H9 (cell line): ENCODE measurements around the gene TECTB. TPM values are rescaled to one million over a fixed set of nuclear protein-coding genes. Genes with fewer than 3 reads are reported as not detected.

Source experiments
- DNase-seq: peaks from one replicate; pipeline ENCODE4 v3.0.0-alpha.2; 2017
- H2AFZ ChIP-seq: one replicate; pipeline ENCODE4 v1.6.1; 2013; ENCODE audit warnings: mild to moderate bottlenecking, low read length, control low read depth, moderate library complexity
- H2AK5ac ChIP-seq: 2 replicates; pipeline ENCODE4 v1.6.1; 2013; ENCODE audit warnings: low read length, control low read depth, mixed read lengths; ENCODE audit not compliant: insufficient read length
- H2BK120ac ChIP-seq: one replicate; pipeline ENCODE4 v1.6.1; 2013; ENCODE audit warnings: low read depth, mild to moderate bottlenecking, low read length, control low read depth, inconsistent platforms; ENCODE audit not compliant: poor library complexity, severe bottlenecking
- H2BK12ac ChIP-seq: 2 replicates; pipeline ENCODE4 v1.6.1; 2013; ENCODE audit warnings: low read length, control low read depth, mixed read lengths, low read depth; ENCODE audit not compliant: insufficient read length
- H2BK15ac ChIP-seq: 2 replicates; pipeline ENCODE4 v1.6.1; 2013; ENCODE audit warnings: low read depth, low read length, control low read depth
- H2BK20ac ChIP-seq: one replicate; pipeline ENCODE4 v1.6.1; 2013; ENCODE audit warnings: low read depth, mild to moderate bottlenecking, low read length, control low read depth, inconsistent platforms; ENCODE audit not compliant: poor library complexity, severe bottlenecking
- H2BK5ac ChIP-seq: 2 replicates; pipeline ENCODE4 v1.6.1; 2013; ENCODE audit warnings: low read length, control low read depth, mixed read lengths; ENCODE audit not compliant: insufficient read length
- H3K14ac ChIP-seq: 2 replicates; pipeline ENCODE4 v1.6.1; 2013; ENCODE audit warnings: low read length, control low read depth; ENCODE audit not compliant: insufficient read depth
- H3K18ac ChIP-seq: 2 replicates; pipeline ENCODE4 v1.6.1; 2013; ENCODE audit warnings: low read depth, mild to moderate bottlenecking, mixed read lengths, low read length, control low read depth; ENCODE audit not compliant: insufficient read length
- H3K23ac ChIP-seq: 2 replicates; pipeline ENCODE4 v1.6.1; 2013; ENCODE audit warnings: low read length, control low read depth, mixed read lengths, low read depth; ENCODE audit not compliant: insufficient read length
- H3K23me2 ChIP-seq: 2 replicates; pipeline ENCODE4 v1.6.1; 2013; ENCODE audit warnings: low read depth, mild to moderate bottlenecking, mixed read lengths, low read length, control low read depth; ENCODE audit not compliant: insufficient read length, poor library complexity, severe bottlenecking
- H3K27ac ChIP-seq: 2 replicates; pipeline ENCODE4 v1.5.1; 2013; ENCODE audit warnings: low read length, control low read depth, mixed read lengths, low read depth; ENCODE audit not compliant: insufficient read length
- H3K27me3 ChIP-seq: 2 replicates; pipeline ENCODE4 v1.6.1; 2013; ENCODE audit warnings: low read length, control low read depth, inconsistent platforms; ENCODE audit not compliant: insufficient read depth
- H3K4ac ChIP-seq: 2 replicates; pipeline ENCODE4 v1.6.1; 2013; ENCODE audit warnings: low read depth, mild to moderate bottlenecking, control low read depth, inconsistent platforms, low read length, moderate library complexity
- H3K4me1 ChIP-seq: 2 replicates; pipeline ENCODE4 v1.6.1; 2013; ENCODE audit warnings: low read length, control low read depth, inconsistent platforms; ENCODE audit not compliant: insufficient read depth
- H3K4me2 ChIP-seq: 2 replicates; pipeline ENCODE4 v1.6.1; 2013; ENCODE audit warnings: low read length, control low read depth, mixed read lengths; ENCODE audit not compliant: insufficient read length, insufficient read depth
- H3K56ac ChIP-seq: 2 replicates; pipeline ENCODE4 v1.6.1; 2013; ENCODE audit warnings: low read depth, mild to moderate bottlenecking, mixed read lengths, low read length, control low read depth; ENCODE audit not compliant: insufficient read length
- H3K79me1 ChIP-seq: 2 replicates; pipeline ENCODE4 v1.6.1; 2013; ENCODE audit warnings: low read depth, mild to moderate bottlenecking, moderate library complexity, low read length, control low read depth, inconsistent platforms; ENCODE audit not compliant: insufficient read depth, poor library complexity, severe bottlenecking
- H3K79me2 ChIP-seq: 2 replicates; pipeline ENCODE4 v1.6.1; 2013; ENCODE audit warnings: low read length, control low read depth, inconsistent platforms; ENCODE audit not compliant: insufficient read depth
- H3K9ac ChIP-seq: 2 replicates; pipeline ENCODE4 v1.6.1; 2013; ENCODE audit warnings: low read length, control low read depth, mixed read lengths; ENCODE audit not compliant: insufficient read length; ENCODE audit errors: extremely low read depth
- H3K9me3 ChIP-seq: one replicate; pipeline ENCODE4 v1.6.1; 2013; ENCODE audit warnings: low read depth, low read length, inconsistent platforms; ENCODE audit not compliant: control insufficient read depth
- H3T11ph ChIP-seq: one replicate; pipeline ENCODE4 v1.6.1; 2013; ENCODE audit warnings: mild to moderate bottlenecking, low read length, control low read depth, inconsistent platforms
- H4K20me1 ChIP-seq: one replicate; pipeline ENCODE4 v1.6.1; 2013; ENCODE audit not compliant: control insufficient read depth, insufficient read length, insufficient read depth
- H4K5ac ChIP-seq: 2 replicates; pipeline ENCODE4 v1.6.1; 2013; ENCODE audit warnings: low read depth, mild to moderate bottlenecking, mixed read lengths, low read length, control low read depth; ENCODE audit not compliant: insufficient read length
- H4K8ac ChIP-seq: replicated peaks from 2 replicates; pipeline ENCODE4 v1.6.1; 2013; ENCODE audit warnings: low read length, control low read depth, mixed read lengths, low read depth; ENCODE audit not compliant: insufficient read length
- H4K91ac ChIP-seq: 2 replicates; pipeline ENCODE4 v1.6.1; 2013; ENCODE audit warnings: low read depth, mild to moderate bottlenecking, moderate library complexity, mixed read lengths, low read length, control low read depth; ENCODE audit not compliant: insufficient read length
- H3K27ac Mint-ChIP-seq, 3 experiments: 2 replicates in 2 of 3; 3 replicates in 1 of 3; pipeline ENCODE4 v1.8.0; 2020 to 2021; ENCODE audit warnings: mixed read lengths in 3 of 3, mild to moderate bottlenecking in 1 of 3, moderate library complexity in 1 of 3
- H3K27me3 Mint-ChIP-seq: 2 replicates; pipeline ENCODE4 v1.8.0; 2021; ENCODE audit warnings: low read depth, mild to moderate bottlenecking, moderate library complexity, mixed read lengths
- H3K36me3 Mint-ChIP-seq, 3 experiments: 2 replicates in 2 of 3; 3 replicates in 1 of 3; pipeline ENCODE4 v1.8.0; 2020 to 2021; ENCODE audit warnings: low read depth in 3 of 3, mixed read lengths in 3 of 3; ENCODE audit not compliant: insufficient read depth in 1 of 3
- H3K4me1 Mint-ChIP-seq, 2 experiments: 2 replicates each; pipeline ENCODE4 v1.8.0; 2020; ENCODE audit warnings: mixed read lengths in 2 of 2
- H3K4me3 Mint-ChIP-seq, 2 experiments: 2 replicates in 1 of 2; 3 replicates in 1 of 2; pipeline ENCODE4 v1.8.0; 2020 to 2021; ENCODE audit warnings: mild to moderate bottlenecking in 2 of 2, mixed read lengths in 2 of 2, moderate library complexity in 1 of 2
- H3K9me3 Mint-ChIP-seq, 2 experiments: 2 replicates in 1 of 2; 3 replicates in 1 of 2; pipeline ENCODE4 v1.8.0; 2020; ENCODE audit warnings: mild to moderate bottlenecking in 2 of 2, mixed read lengths in 2 of 2, moderate library complexity in 1 of 2
- WGBS: extraction: QIAGEN DNeasy Blood & Tissue Kit; methylation state at CpG from one replicate; pipeline ENCODE4 v1.1.7; 2013; ENCODE audit warnings: missing lambda C conversion rate, low lambda C conversion rate, mixed read lengths; ENCODE audit not compliant: insufficient read length; ENCODE audit errors: extremely low coverage; 5-methylcytosine and 5-hydroxymethylcytosine counted together
- total RNA-seq: library from RNA; stranded (reverse); gene quantifications from 2 replicates; pipeline ENCODE4 v1.2.1, GENCODE V29; 2021
- TF ChIP-seq, protein P1 (sequence below): fragments of 200-600 bp; sonication (generic); conservative IDR thresholded peaks from 3 replicates; pipeline ENCODE4 v1.8.0; 2021; ENCODE audit warnings: antibody characterized with exemption, mild to moderate bottlenecking

The TECTB gene
- total RNA-seq, 1 experiment from 2014 or later = not detected

DNA sequence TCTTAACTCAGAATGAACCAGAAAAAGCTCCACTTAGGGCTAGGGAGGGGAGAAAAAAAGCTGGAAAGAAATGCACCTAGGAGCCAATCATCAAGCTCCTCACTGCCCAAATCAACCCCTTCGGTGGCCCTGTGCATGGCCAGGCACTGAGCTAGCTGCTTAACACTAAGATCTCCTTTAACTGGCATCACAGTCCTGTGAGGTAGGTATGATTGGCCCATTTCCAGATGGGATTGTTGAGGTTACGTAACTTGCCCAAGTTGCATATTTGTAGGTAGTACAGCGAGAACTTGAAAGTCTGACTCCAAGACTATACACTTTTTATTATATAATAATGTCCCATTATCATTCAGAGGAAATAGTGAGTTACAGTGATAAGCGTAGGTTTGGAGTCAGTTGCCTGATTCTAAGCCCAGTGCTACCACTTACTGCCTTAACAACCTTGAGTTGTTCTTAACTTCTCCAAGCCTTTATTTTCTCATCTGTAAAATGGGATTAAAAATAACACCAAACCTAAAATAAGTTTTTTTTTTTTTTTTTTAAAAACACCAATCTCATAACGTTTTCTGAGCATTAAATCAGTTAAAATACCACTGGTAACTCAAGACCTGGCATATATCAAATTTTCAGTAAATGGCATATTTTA is 53.5 kb downstream of the TECTB start:
- no peak overlapping the region for H2BK5ac ChIP-seq
- no peak overlapping the region for H3K9ac ChIP-seq
- Mint-ChIP-seq H3K4me3 (no peak overlapping the region), H3K9me3 (no peaks in the 10 kb centered on the region), H3K36me3 (no peaks in the 10 kb centered on the region), H3K27me3 (peaks cover 9% of the 10 kb centered on the region), H3K4me1 (no peaks in the 10 kb centered on the region), H3K27ac (no peak overlapping the region)
- no peak overlapping the region for H2BK120ac ChIP-seq
- H4K5ac ChIP-seq = no peak overlapping the region
- H3K4me1 ChIP-seq = no peaks in the 10 kb centered on the region
- TF ChIP-seq, protein P1, sequence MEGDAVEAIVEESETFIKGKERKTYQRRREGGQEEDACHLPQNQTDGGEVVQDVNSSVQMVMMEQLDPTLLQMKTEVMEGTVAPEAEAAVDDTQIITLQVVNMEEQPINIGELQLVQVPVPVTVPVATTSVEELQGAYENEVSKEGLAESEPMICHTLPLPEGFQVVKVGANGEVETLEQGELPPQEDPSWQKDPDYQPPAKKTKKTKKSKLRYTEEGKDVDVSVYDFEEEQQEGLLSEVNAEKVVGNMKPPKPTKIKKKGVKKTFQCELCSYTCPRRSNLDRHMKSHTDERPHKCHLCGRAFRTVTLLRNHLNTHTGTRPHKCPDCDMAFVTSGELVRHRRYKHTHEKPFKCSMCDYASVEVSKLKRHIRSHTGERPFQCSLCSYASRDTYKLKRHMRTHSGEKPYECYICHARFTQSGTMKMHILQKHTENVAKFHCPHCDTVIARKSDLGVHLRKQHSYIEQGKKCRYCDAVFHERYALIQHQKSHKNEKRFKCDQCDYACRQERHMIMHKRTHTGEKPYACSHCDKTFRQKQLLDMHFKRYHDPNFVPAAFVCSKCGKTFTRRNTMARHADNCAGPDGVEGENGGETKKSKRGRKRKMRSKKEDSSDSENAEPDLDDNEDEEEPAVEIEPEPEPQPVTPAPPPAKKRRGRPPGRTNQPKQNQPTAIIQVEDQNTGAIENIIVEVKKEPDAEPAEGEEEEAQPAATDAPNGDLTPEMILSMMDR = no peak
- no peaks in the 10 kb centered on the region for H3K79me1 ChIP-seq
- no peak overlapping the region for H3K56ac ChIP-seq
- no peak overlapping the region for H2BK12ac ChIP-seq
- no peaks in the 10 kb centered on the region for H4K20me1 ChIP-seq
- no peak overlapping the region for H2BK20ac ChIP-seq
- H3K4ac ChIP-seq = no peak overlapping the region
- no peak overlapping the region for H4K91ac ChIP-seq
- H3K14ac ChIP-seq = no peak overlapping the region
- H3T11ph ChIP-seq = no peak overlapping the region
- no peaks in the 10 kb centered on the region for H3K79me2 ChIP-seq
- no peak overlapping the region for H2BK15ac ChIP-seq
- no peak overlapping the region for H2AK5ac ChIP-seq
- no peak for DNase-seq
- no peak overlapping the region for H3K18ac ChIP-seq
- no peak overlapping the region for H3K23ac ChIP-seq
- no peak overlapping the region for H4K8ac ChIP-seq
- H2AFZ ChIP-seq = no peak overlapping the region
- no peaks in the 10 kb centered on the region for H3K9me3 ChIP-seq
- no peak overlapping the region for H3K27ac ChIP-seq
- H3K4me2 ChIP-seq = no peak overlapping the region
- no peaks in the 10 kb centered on the region for H3K27me3 ChIP-seq
- no peaks in the 10 kb centered on the region for H3K23me2 ChIP-seq
- WGBS = no CpG with 5 or more reads among the region's 5 CpGs
